ENCODE results near the gene CLHC1. TPM values are rescaled to one million over a fixed set of nuclear protein-coding genes. Genes with fewer than 3 reads are reported as not detected.
"Not testable (repeated sequence)": the region's sequence is repeated elsewhere in the genome, so short reads cannot be mapped to it uniquely, and the experiment has no call there.

Gene CLHC1
- total RNA-seq (2021): 8.0 and 9.2 TPM in 2 replicates
- long read RNA-seq, partial matches to known transcripts: 1 of 7 reads
- long read RNA-seq, other reads (novel, unspliced or antisense): 6 of 7 reads

DNA sequence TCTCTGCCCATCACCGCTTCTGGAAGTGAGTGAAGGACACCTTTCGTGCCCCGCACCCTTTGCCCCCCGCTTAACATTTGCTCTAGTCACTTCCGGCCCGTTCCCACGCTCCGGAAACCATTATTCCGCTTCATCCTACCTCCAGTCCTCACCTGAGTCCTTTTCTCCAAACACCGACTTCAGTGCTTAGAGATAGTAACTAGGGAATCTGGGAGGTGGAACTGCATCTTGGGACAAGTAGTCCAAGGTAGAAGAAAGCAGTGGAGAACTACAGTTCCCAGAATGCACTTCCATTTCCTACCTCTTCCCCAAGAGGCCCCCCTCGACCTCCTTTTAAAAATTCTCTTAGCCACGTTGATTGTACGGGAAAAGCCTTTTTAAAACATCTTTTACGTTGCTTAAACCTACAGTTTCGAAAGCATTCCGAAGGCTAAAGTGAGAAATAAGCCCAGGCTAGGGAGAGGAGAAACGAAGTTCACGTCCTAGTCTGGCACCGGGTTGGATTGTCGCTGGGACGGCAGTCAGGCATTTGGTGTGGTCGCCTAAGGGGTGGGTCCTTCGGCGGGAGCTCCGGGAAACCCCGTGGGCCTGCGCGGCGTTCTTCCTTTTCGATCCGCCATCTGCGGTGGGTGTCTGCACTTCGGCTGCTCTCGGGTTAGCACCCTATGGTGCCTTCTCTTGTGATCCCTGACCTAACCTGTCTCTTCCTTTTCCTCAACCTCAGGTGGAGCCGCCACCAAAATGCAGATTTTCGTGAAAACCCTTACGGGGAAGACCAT lies at the start of gene CLHC1, which contains the start of gene RPS27A:
TSS of gene CLHC1 (minus strand) at position 210 of the 779 bp plus-strand sequence. CDS start 9,882 bp downstream, outside the sequence.
TSS of gene RPS27A (plus strand) at position 605 of the 779 bp plus-strand sequence. CDS start at position 742, 137 bp downstream.
- Histone ChIP-seq H3K4me2 (ENCODE audit: insufficient read depth, insufficient read length, low read length) (peak within 1 kb of the TSS; percentile 99), H3K27ac (ENCODE audit: insufficient read length, low read depth, low read length) (peak within 1 kb of the TSS; percentile 92), H2BK120ac (ENCODE audit: low read depth, low read length, poor library complexity, severe bottlenecking) (peak within 1 kb of the TSS; percentile 84), H2AK5ac (ENCODE audit: insufficient read length, low read length) (no peak within 1 kb of the TSS), H2AFZ (ENCODE audit: low read length) (peak within 1 kb of the TSS; percentile 97), H2BK5ac (ENCODE audit: insufficient read length, low read length) (peak within 1 kb of the TSS; percentile 27), H4K91ac (ENCODE audit: insufficient read length, low read depth, low read length) (no peak within 1 kb of the TSS), H3K14ac (ENCODE audit: insufficient read depth, low read length) (peak within 1 kb of the TSS; percentile 94), H2BK12ac (ENCODE audit: insufficient read length, low read depth, low read length) (no peak within 1 kb of the TSS), H3K23ac (ENCODE audit: insufficient read length, low read depth, low read length) (no peak within 1 kb of the TSS), H4K5ac (ENCODE audit: insufficient read length, low read depth, low read length) (peak within 1 kb of the TSS; percentile 26), H3K27me3 (ENCODE audit: insufficient read depth, low read length) (no peaks in the 10 kb centered on the region), H3K9ac (ENCODE audit: extremely low read depth, insufficient read length, low read length) (peak within 1 kb of the TSS; percentile 89), H3K56ac (ENCODE audit: insufficient read length, low read depth, low read length) (no peak within 1 kb of the TSS), H2BK20ac (ENCODE audit: low read depth, low read length, poor library complexity, severe bottlenecking) (no peak within 1 kb of the TSS), H3K79me2 (ENCODE audit: insufficient read depth, low read length) (peaks cover 10% of the 10 kb centered on the region), H3K18ac (ENCODE audit: insufficient read length, low read depth, low read length) (peak within 1 kb of the TSS; percentile 98), H3K79me1 (ENCODE audit: insufficient read depth, low read depth, low read length, poor library complexity, severe bottlenecking) (peaks cover 7% of the 10 kb centered on the region), H3K4ac (ENCODE audit: low read depth, low read length) (no peak within 1 kb of the TSS; the same call in 1 of the 2 replicates), H4K20me1 (ENCODE audit: control insufficient read depth, insufficient read depth, insufficient read length) (no peaks in the 10 kb centered on the region), H4K8ac (replicated peaks; ENCODE audit: insufficient read length, low read depth, low read length) (no peak within 1 kb of the TSS), H3K4me1 (ENCODE audit: insufficient read depth, low read length) (no peaks in the 10 kb centered on the region), H3K9me3 (ENCODE audit: control insufficient read depth, low read depth, low read length) (no peaks in the 10 kb centered on the region), H2BK15ac (ENCODE audit: low read depth, low read length) (no peak within 1 kb of the TSS), H3T11ph (ENCODE audit: low read length) (no peak within 1 kb of the TSS), H3K23me2 (ENCODE audit: insufficient read length, low read depth, low read length, poor library complexity, severe bottlenecking) (peaks cover 10% of the 10 kb centered on the region)
- peak; percentile 91 for DNase-seq
- Mint-ChIP-seq H3K36me3 (ENCODE audit: insufficient read depth in 1 of 3, low read depth in 3 of 3) (peaks cover 31 to 59% (median 42%) of the 10 kb centered on the region in 3 experiments), H3K4me3 (peak within 1 kb of the TSS; percentile 97 to 99), H3K27me3 (ENCODE audit: low read depth) (no peaks in the 10 kb centered on the region; the same call in 1 of the 2 replicates), H3K9me3 (no peaks in the 10 kb centered on the region; a peak in 1 of 5 replicates), H3K27ac (peak within 1 kb of the TSS; percentile 99 to 100 (median 100)), H3K4me1 (peaks cover 21 to 24% of the 10 kb centered on the region in 2 experiments)
- no CpG with 5 or more reads among the region's 37 CpGs for WGBS (ENCODE audit: extremely low coverage, insufficient read length, low lambda C conversion rate)
- TF ChIP-seq, protein P1, sequence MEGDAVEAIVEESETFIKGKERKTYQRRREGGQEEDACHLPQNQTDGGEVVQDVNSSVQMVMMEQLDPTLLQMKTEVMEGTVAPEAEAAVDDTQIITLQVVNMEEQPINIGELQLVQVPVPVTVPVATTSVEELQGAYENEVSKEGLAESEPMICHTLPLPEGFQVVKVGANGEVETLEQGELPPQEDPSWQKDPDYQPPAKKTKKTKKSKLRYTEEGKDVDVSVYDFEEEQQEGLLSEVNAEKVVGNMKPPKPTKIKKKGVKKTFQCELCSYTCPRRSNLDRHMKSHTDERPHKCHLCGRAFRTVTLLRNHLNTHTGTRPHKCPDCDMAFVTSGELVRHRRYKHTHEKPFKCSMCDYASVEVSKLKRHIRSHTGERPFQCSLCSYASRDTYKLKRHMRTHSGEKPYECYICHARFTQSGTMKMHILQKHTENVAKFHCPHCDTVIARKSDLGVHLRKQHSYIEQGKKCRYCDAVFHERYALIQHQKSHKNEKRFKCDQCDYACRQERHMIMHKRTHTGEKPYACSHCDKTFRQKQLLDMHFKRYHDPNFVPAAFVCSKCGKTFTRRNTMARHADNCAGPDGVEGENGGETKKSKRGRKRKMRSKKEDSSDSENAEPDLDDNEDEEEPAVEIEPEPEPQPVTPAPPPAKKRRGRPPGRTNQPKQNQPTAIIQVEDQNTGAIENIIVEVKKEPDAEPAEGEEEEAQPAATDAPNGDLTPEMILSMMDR (conservative IDR thresholded peaks at IDR 0.05): no peak

DNA sequence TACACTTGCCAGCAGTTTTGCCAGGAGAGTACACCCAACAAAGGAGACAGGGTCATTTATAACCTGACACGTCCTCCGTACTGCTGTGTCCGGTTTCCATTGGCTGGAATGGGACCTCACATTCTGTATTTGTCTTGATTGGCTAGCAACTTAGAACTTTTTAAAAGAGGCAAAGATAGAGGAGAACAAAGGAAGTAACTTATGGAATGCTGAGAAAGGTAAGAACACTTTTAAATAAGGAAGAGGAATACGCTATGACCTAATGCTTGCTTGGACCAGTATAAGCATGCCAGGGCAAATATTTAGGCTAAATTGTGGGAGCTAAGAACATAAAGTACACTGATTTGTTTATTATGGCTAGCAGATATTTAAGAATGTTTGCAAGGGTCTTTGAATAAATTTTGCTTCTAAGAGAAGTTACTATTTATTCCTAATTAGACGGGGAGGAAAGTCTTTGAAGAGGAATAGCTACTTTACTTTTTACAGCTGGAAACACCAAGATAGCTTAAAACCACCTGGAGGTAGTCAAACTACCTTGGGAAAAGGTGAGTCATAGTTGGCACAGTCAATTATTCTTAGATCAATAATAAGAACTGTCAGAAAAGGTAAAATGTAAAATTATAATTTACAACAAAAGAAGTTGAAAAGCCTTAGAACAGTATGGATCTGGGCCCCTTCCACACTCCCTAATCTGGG lies 48.9 kb upstream of the CLHC1 start:
- not testable (repeated sequence) for H3K36me3 Mint-ChIP-seq (ENCODE audit: insufficient read depth in 1 of 3, low read depth in 3 of 3); H3T11ph ChIP-seq (ENCODE audit: low read length); H3K18ac ChIP-seq (ENCODE audit: insufficient read length, low read depth, low read length); H3K56ac ChIP-seq (ENCODE audit: insufficient read length, low read depth, low read length); H3K9ac ChIP-seq (ENCODE audit: extremely low read depth, insufficient read length, low read length); H4K20me1 ChIP-seq (ENCODE audit: control insufficient read depth, insufficient read depth, insufficient read length); H3K14ac ChIP-seq (ENCODE audit: insufficient read depth, low read length); H3K4ac ChIP-seq (ENCODE audit: low read depth, low read length); H2BK20ac ChIP-seq (ENCODE audit: low read depth, low read length, poor library complexity, severe bottlenecking); H3K4me1 ChIP-seq (ENCODE audit: insufficient read depth, low read length); H2BK15ac ChIP-seq (ENCODE audit: low read depth, low read length); H3K23ac ChIP-seq (ENCODE audit: insufficient read length, low read depth, low read length); H3K4me2 ChIP-seq (ENCODE audit: insufficient read depth, insufficient read length, low read length); H3K27me3 Mint-ChIP-seq (ENCODE audit: low read depth); H4K91ac ChIP-seq (ENCODE audit: insufficient read length, low read depth, low read length); H3K27ac ChIP-seq (ENCODE audit: insufficient read length, low read depth, low read length); H3K79me1 ChIP-seq (ENCODE audit: insufficient read depth, low read depth, low read length, poor library complexity, severe bottlenecking); H2AFZ ChIP-seq (ENCODE audit: low read length); H4K5ac ChIP-seq (ENCODE audit: insufficient read length, low read depth, low read length); DNase-seq; H3K23me2 ChIP-seq (ENCODE audit: insufficient read length, low read depth, low read length, poor library complexity, severe bottlenecking); H3K79me2 ChIP-seq (ENCODE audit: insufficient read depth, low read length); H3K9me3 Mint-ChIP-seq; H2BK12ac ChIP-seq (ENCODE audit: insufficient read length, low read depth, low read length); H2AK5ac ChIP-seq (ENCODE audit: insufficient read length, low read length); H4K8ac ChIP-seq (replicated peaks; ENCODE audit: insufficient read length, low read depth, low read length); H3K9me3 ChIP-seq (ENCODE audit: control insufficient read depth, low read depth, low read length); H2BK120ac ChIP-seq (ENCODE audit: low read depth, low read length, poor library complexity, severe bottlenecking); H2BK5ac ChIP-seq (ENCODE audit: insufficient read length, low read length); H3K27me3 ChIP-seq (ENCODE audit: insufficient read depth, low read length)
- peak overlapping the region; percentile 9 to 57; a peak in 3 of 5 replicates for H3K4me3 Mint-ChIP-seq
- H3K27ac Mint-ChIP-seq: peak overlapping the region in 2 of 3 experiments; percentile 98 to 99; a peak in 4 of 7 replicates
- WGBS (ENCODE audit: extremely low coverage, insufficient read length, low lambda C conversion rate): no CpG with 5 or more reads among the region's 5 CpGs
- peaks cover 44 to 46% of the 10 kb centered on the region in 2 experiments for H3K4me1 Mint-ChIP-seq

All from H9 (cell line).